Mammary microvascular endothelial cell (primary cell): ENCODE measurements around the gene CXXC1. TPM values are rescaled to one million over a fixed set of nuclear protein-coding genes. Genes with fewer than 3 reads are reported as not detected.

Experiments used
- total RNA-seq: library from RNA; depleted of rRNA; stranded (reverse); fragments of >200 nt; gene quantifications from 2 replicates; pipeline ENCODE4 v1.2.3, GENCODE V29; 2015

CXXC1 gene
- total RNA-seq: 35.8 and 36.0 TPM in 2 replicates

GRCh38 chr18:50287441-50288347 is at the start of gene CXXC1:
CXXC1 (minus strand) TSS chr18:50287692; CDS start chr18:50287589, 103 bp downstream.

GRCh38 chr18:50281295-50281971 is 6.1 kb downstream of the CXXC1 start, which contains the start of gene MBD1:
MBD1 (minus strand) TSS chr18:50281523; CDS start chr18:50279992, 1,531 bp downstream.

GRCh38 chr18:50266248-50266704 is 21.2 kb downstream of the CXXC1 start, which contains the start of gene CFAP53:
CFAP53 (minus strand) TSS chr18:50266495; CDS start chr18:50266404, 91 bp downstream.

Other genes with a start within 250 kb of the CXXC1 start
- gene MYO5B, start 92.5 kb downstream of the CXXC1 start, total RNA-seq: 1.8 and 2.1 TPM in 2 replicates
- gene CFAP53, start 21.2 kb downstream of the CXXC1 start, total RNA-seq: 0.25 and 0.27 TPM in 2 replicates
- 54.0 and 56.0 TPM in 2 replicates for gene MBD1, start 6.2 kb downstream of the CXXC1 start, total RNA-seq
- 20.9 and 30.3 TPM in 2 replicates for gene SKA1, start 87.4 kb upstream of the CXXC1 start, total RNA-seq